Measurements from ENCODE around the gene KRTAP5-6. TPM values are rescaled to one million over a fixed set of nuclear protein-coding genes. Genes with fewer than 3 reads are reported as not detected.

The KRTAP5-6 gene
- total RNA-seq, 2 experiments from 2014 or later, result not detected

GRCh38 chr11:1743585-1744136 is 46.7 kb downstream of the KRTAP5-6 start:
- DNase-seq (peak; percentile 23), ATAC-seq (ENCODE audit: low read depth) (no peak)
- H3K36me3 Mint-ChIP-seq, result peaks cover 4% of the 10 kb centered on the region
- peaks cover 16% of the 10 kb centered on the region for H3K27me3 Mint-ChIP-seq
- no peak overlapping the region for H3K27ac Mint-ChIP-seq
- POLR2A ChIA-PET, result no interaction called here
- H3K4me1 Mint-ChIP-seq, result peaks cover 1% of the 10 kb centered on the region
- H3K9me3 Mint-ChIP-seq, result peaks cover 7% of the 10 kb centered on the region
- no peak overlapping the region for H3K4me3 Mint-ChIP-seq

DNA sequence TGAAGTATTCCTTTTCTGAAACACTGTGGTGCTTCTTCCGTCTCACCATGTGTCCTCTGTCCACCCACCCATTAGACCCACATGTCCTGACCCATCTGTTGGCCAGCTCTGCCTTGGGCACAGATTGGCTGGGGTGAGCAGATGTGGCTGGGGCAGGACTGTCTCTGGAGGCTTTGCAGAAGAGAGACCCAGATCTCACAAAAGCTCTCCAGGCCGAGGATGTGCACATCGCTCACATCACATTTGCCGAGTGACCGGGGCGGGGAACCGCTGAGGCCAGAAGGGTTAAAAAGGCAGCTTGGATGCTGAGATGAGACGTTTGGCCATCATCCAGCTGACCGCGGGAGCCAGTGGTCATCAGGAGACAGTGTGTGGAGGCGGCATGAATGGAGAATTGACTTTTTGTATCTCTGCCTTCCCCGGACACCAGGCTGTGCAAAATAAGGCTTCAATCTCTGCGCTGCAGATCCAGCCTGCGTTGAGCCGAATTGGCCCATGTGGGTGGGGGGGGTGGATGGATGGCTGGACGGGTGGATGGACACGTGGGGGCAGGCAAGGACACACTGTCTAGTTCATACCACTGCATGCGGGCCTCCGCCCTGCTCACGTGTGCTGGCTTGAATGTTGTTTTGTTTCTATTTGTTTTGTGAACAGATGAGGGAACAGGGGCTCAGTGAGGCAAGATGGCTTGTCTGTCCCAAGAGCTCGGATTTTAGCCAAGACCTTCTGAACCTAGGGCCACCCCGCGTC is 47.3 kb downstream of the KRTAP5-6 start:
- ATAC-seq (ENCODE audit: low read depth) (no peak), DNase-seq (peak; percentile 17)
- H3K9me3 Mint-ChIP-seq, result peaks cover 7% of the 10 kb centered on the region
- peaks cover 13% of the 10 kb centered on the region for H3K27me3 Mint-ChIP-seq
- no peak overlapping the region for H3K4me3 Mint-ChIP-seq
- POLR2A ChIA-PET, result no interaction called here
- no peak overlapping the region for H3K27ac Mint-ChIP-seq
- peaks cover 1% of the 10 kb centered on the region for H3K4me1 Mint-ChIP-seq
- peaks cover 4% of the 10 kb centered on the region for H3K36me3 Mint-ChIP-seq

- POLR2A ChIA-PET, result no interaction called here
These were observed 48.1 kb downstream of the KRTAP5-6 start for GRCh38 chr11:1744891-1745700.

GRCh38 chr11:1745701-1746320 is 48.8 kb downstream of the KRTAP5-6 start:
- POLR2A ChIA-PET, result no interaction called here
- Mint-ChIP-seq H3K27me3 (peaks cover 17% of the 10 kb centered on the region), H3K9me3 (peaks cover 7% of the 10 kb centered on the region), H3K4me1 (peaks cover 13% of the 10 kb centered on the region), H3K36me3 (peaks cover 4% of the 10 kb centered on the region), H3K4me3 (no peak overlapping the region), H3K27ac (peak overlapping the region; percentile 69)
- DNase-seq (no peak), ATAC-seq (ENCODE audit: low read depth) (no peak)

More at GRCh38 chr11:1744891-1745700, 48.1 kb downstream of the KRTAP5-6 start:
- Mint-ChIP-seq H3K9me3 (peaks cover 7% of the 10 kb centered on the region), H3K27me3 (peaks cover 14% of the 10 kb centered on the region), H3K27ac (no peak overlapping the region), H3K4me3 (no peak overlapping the region), H3K36me3 (peaks cover 4% of the 10 kb centered on the region), H3K4me1 (peaks cover 9% of the 10 kb centered on the region)
- peak; percentile 23 for DNase-seq
- ATAC-seq (ENCODE audit: low read depth), result no peak

GRCh38 chr11:1746511-1746931 is 49.5 kb downstream of the KRTAP5-6 start:
- Mint-ChIP-seq H3K27me3 (peaks cover 17% of the 10 kb centered on the region), H3K4me1 (peaks cover 13% of the 10 kb centered on the region), H3K27ac (peak overlapping the region; percentile 69), H3K9me3 (peaks cover 7% of the 10 kb centered on the region), H3K4me3 (no peak overlapping the region), H3K36me3 (peaks cover 4% of the 10 kb centered on the region)
- DNase-seq (peak; percentile 21), ATAC-seq (ENCODE audit: low read depth) (no peak)
- POLR2A ChIA-PET, result interaction anchor here (1.0 kb wide), 1 partner anchor 11 kb away, joined by 3 read pairs; no protein-coding TSS in a partner anchor

- H3K36me3 Mint-ChIP-seq, result peaks cover 4% of the 10 kb centered on the region
- peaks cover 7% of the 10 kb centered on the region for H3K9me3 Mint-ChIP-seq
- DNase-seq (peak; percentile 26), ATAC-seq (ENCODE audit: low read depth) (no peak)
- peaks cover 17% of the 10 kb centered on the region for H3K27me3 Mint-ChIP-seq
- peaks cover 18% of the 10 kb centered on the region for H3K4me1 Mint-ChIP-seq
- no peak overlapping the region for H3K27ac Mint-ChIP-seq
- H3K4me3 Mint-ChIP-seq, result no peak overlapping the region
- POLR2A ChIA-PET, result interaction anchor here (1.0 kb wide), 1 partner anchor 10 kb away, joined by 3 read pairs; no protein-coding TSS in a partner anchor
These were observed 50.2 kb downstream of the KRTAP5-6 start for GRCh38 chr11:1746956-1747752.

Other genes starting within 250 kb of the KRTAP5-6 start
- 10 to 100 TPM; 43.2 to 47.2 TPM for gene MOB2, start 210.4 kb upstream of the KRTAP5-6 start, total RNA-seq
- 1 to 10 TPM; 3.4 to 3.7 TPM for gene DUSP8, start 124.9 kb upstream of the KRTAP5-6 start, total RNA-seq
- not detected for gene KRTAP5-1, start 111.9 kb upstream of the KRTAP5-6 start, total RNA-seq
- gene KRTAP5-2, start 98.9 kb upstream of the KRTAP5-6 start, total RNA-seq, result not detected
- not detected for gene KRTAP5-3, start 88.7 kb upstream of the KRTAP5-6 start, total RNA-seq
- gene KRTAP5-4, start 75.1 kb upstream of the KRTAP5-6 start, total RNA-seq, result not detected
- gene KRTAP5-5, start 67.4 kb upstream of the KRTAP5-6 start, total RNA-seq, result not detected
- gene IFITM10, start 53.4 kb downstream of the KRTAP5-6 start, total RNA-seq, result 1 to 10 TPM in 1 of 2 experiments, under 1 TPM in 1; 0.82 to 1.3 TPM
- 100 to 1,000 TPM; 192 to 208 TPM for gene CTSD, start 66.7 kb downstream of the KRTAP5-6 start, total RNA-seq
- gene SYT8, start 137.8 kb downstream of the KRTAP5-6 start, total RNA-seq, result not detected
- under 1 TPM in 1 of 2 experiments, not detected in 1; 0.67 TPM for gene TNNI2, start 141.8 kb downstream of the KRTAP5-6 start, total RNA-seq
- 100 to 1,000 TPM; 438 to 453 TPM for gene LSP1, start 155.9 kb downstream of the KRTAP5-6 start, total RNA-seq
- gene PRR33, start 194.7 kb downstream of the KRTAP5-6 start, total RNA-seq, result not detected
- 10 to 100 TPM; 13.7 to 16.7 TPM for gene TNNT3, start 222.5 kb downstream of the KRTAP5-6 start, total RNA-seq